Measurements from ENCODE around the gene COX4I2.

Gene COX4I2

GRCh38 chr20:31604567-31605030, 33.1 kb upstream of the COX4I2 start:
- peak overlapping the region; percentile 87 to 94 for H3K27ac ChIP-seq
- H3K4me3 ChIP-seq: peak overlapping the region; percentile 88
- DNase-seq (ENCODE audit: low spot score): peak; percentile 79
- no peak for TF ChIP-seq CTCF (IDR thresholded peaks at IDR 0.05)

GRCh38 chr20:31605031-31605901, 32.4 kb upstream of the COX4I2 start, which contains the start of gene ID1:
TSS of gene ID1 (plus strand) at chr20:31605289. CDS start at chr20:31605388, 99 bp downstream.
- Histone ChIP-seq H3K27ac (peak within 1 kb of the TSS; percentile 87 to 94), H3K4me3 (peak within 1 kb of the TSS; percentile 88)
- DNase-seq (ENCODE audit: low spot score): peak; percentile 98
- TF ChIP-seq CTCF (IDR thresholded peaks at IDR 0.05): no peak

- Histone ChIP-seq H3K4me3 (peak overlapping the region; percentile 88), H3K27ac (peak overlapping the region; percentile 87 to 94)
- TF ChIP-seq CTCF (IDR thresholded peaks at IDR 0.05): no peak
- DNase-seq (ENCODE audit: low spot score): no peak
Observed at GRCh38 chr20:31605902-31606803, 31.6 kb upstream of the COX4I2 start.

- TF ChIP-seq CTCF (IDR thresholded peaks at IDR 0.05): no peak
- Histone ChIP-seq H3K4me3 (peak overlapping the region; percentile 88), H3K27ac (peak overlapping the region; percentile 30 to 94)
- no peak for DNase-seq (ENCODE audit: low spot score)
Observed at GRCh38 chr20:31606804-31607639, 30.7 kb upstream of the COX4I2 start.

GRCh38 chr20:31607640-31608250, 30.0 kb upstream of the COX4I2 start:
- TF ChIP-seq CTCF (IDR thresholded peaks at IDR 0.05): no peak
- Histone ChIP-seq H3K27ac (peak overlapping the region; percentile 6 to 94), H3K4me3 (peak overlapping the region; percentile 88)
- DNase-seq (ENCODE audit: low spot score): no peak
